AG04450 (cell line): ENCODE measurements around the gene APH1B. TPM values are rescaled to one million over a fixed set of nuclear protein-coding genes. Genes with fewer than 3 reads are reported as not detected.

Experiments used
- CTCF ChIA-PET: fragments of 300-600, 350-600 bp; formaldehyde crosslinking; extraction: SDS; loops from one replicate; lab custom pipeline; 2022; ENCODE audit warnings: antibody characterized with exemption, inconsistent platforms; lab: Charles Lee
- POLR2A ChIA-PET: fragments of 350-600 bp; formaldehyde crosslinking; extraction: SDS; loops from one replicate; lab custom pipeline; 2021; ENCODE audit warnings: antibody characterized with exemption, inconsistent platforms; lab: Yijun Ruan, JAX
- DNase-seq: peaks from one replicate; pipeline ENCODE4 v3.0.0-alpha.2; 2011; ENCODE audit warnings: low read depth, low spot score
- H3K27ac ChIP-seq: one replicate; pipeline ENCODE4 v1.5.1; 2012; ENCODE audit warnings: low read depth, low read length, control low read depth
- H3K27me3 ChIP-seq: one replicate; pipeline ENCODE4 v1.6.0; 2012; ENCODE audit warnings: low read length; ENCODE audit not compliant: control insufficient read depth, insufficient read depth
- H3K4me3 ChIP-seq: 2 replicates; pipeline ENCODE4 v1.5.1; 2011; ENCODE audit warnings: mild to moderate bottlenecking, low read depth, low read length, control low read depth
- H3K9me3 ChIP-seq: 2 replicates; pipeline ENCODE4 v1.5.1; 2012; ENCODE audit warnings: low read length; ENCODE audit not compliant: control insufficient read depth, insufficient read depth
- CTCF ChIP-seq: IDR thresholded peaks from 2 replicates; pipeline ENCODE4 v1.5.1; 2011; ENCODE audit warnings: low read depth, low read length, control low read depth, inconsistent platforms
- polyA plus RNA-seq: library from polyadenylated mRNA; depleted of rRNA; stranded (reverse); fragments of >200 nt; gene quantifications from 2 replicates; pipeline ENCODE4 v1.2.3, GENCODE V29; 2011

Gene APH1B
- polyA plus RNA-seq, 1 experiment: 17.9 TPM

DNA sequence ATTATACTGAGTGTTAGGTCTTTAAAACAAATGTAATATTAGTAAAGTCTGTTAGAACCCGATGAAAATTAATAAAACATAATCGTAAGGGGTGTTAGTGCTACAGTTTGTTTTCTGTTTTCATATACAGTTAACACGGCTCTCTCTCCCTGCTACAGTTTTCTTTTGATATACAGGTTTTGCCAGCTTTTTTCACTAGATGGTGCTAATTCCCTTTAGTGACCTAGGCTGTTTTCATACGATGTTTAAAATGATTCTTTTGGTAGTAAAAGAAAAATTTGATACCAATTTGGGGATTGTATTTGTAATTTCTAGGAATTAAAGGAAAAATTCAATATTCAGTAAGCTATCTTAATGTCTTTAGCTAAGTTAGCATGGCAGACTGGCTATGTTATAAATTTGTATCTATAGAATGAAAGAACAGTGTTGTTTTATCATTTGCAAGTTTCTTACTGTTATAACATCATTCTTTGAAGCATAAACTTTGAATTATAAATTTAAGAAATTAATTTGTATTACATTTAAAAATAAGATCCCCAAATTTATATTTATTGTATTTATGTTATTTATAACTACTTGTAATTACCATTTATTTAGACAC is 11.5 kb downstream of the APH1B start:
- H3K27me3 ChIP-seq: no peaks in the 10 kb centered on the region
- DNase-seq: no peak
- CTCF ChIA-PET: interaction anchor here (0.6 to 2.4 kb wide), 20 partner anchors 9 to 321 kb away, joined by 3 to 55 read pairs (median 4); partner anchors contain the start of gene FBXL22
- no peaks in the 10 kb centered on the region for H3K9me3 ChIP-seq
- TF ChIP-seq CTCF: peak; percentile 77
- H3K4me3 ChIP-seq: no peak overlapping the region
- H3K27ac ChIP-seq: no peak overlapping the region
- POLR2A ChIA-PET: no interaction called here

- H3K27me3 ChIP-seq: no peaks in the 10 kb centered on the region
Measured at GRCh38 chr15:63291507-63291906, 14.1 kb downstream of the APH1B start.

GRCh38 chr15:63292241-63292640 is 14.8 kb downstream of the APH1B start:
- no peaks in the 10 kb centered on the region for H3K9me3 ChIP-seq
- no peaks in the 10 kb centered on the region for H3K27me3 ChIP-seq
- CTCF ChIA-PET: interaction anchor here (0.6 to 3.2 kb wide), 4 partner anchors 110 to 496 kb away, joined by 3 to 40 read pairs (median 8); no protein-coding TSS in a partner anchor
- H3K27ac ChIP-seq: no peak overlapping the region
- no peak overlapping the region for H3K4me3 ChIP-seq
- TF ChIP-seq CTCF: no peak
- DNase-seq: no peak
- POLR2A ChIA-PET: no interaction called here

More at GRCh38 chr15:63291507-63291906, 14.1 kb downstream of the APH1B start:
- no peaks in the 10 kb centered on the region for H3K9me3 ChIP-seq
- H3K27ac ChIP-seq: peak overlapping the region; percentile 32
- DNase-seq: peak; percentile 37
- ChIA-PET POLR2A (interaction anchor here (0.5 to 0.6 kb wide), 2 partner anchors 12 to 776 kb away, joined by 3 read pairs; no protein-coding TSS in a partner anchor), CTCF (interaction anchor here (1.7 to 3.2 kb wide), 3 partner anchors 110 to 244 kb away, joined by 6 to 40 read pairs (median 9); no protein-coding TSS in a partner anchor)
- H3K4me3 ChIP-seq: no peak overlapping the region
- TF ChIP-seq CTCF: no peak

DNA sequence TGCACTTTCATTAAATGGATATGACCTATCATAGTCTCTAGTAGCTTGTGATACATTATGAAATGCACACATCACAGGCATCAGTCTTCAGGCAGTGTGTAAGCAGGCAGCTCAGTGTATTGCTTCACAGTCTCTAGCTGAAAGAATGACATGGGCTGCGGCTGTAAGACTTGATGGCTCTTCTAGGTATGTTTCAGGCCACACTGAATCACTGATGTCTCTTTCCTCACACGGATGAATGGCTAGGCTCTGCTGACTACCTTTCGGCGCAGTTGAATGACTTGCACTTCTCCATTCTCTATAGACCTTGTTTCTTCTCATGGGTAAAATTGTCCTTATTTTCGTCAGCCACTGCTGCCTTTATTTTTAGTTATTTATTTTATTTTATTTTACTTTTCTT is 15.4 kb downstream of the APH1B start:
- Histone ChIP-seq H3K27ac (no peak overlapping the region), H3K4me3 (no peak overlapping the region), H3K9me3 (no peaks in the 10 kb centered on the region), H3K27me3 (no peaks in the 10 kb centered on the region)
- POLR2A ChIA-PET: no interaction called here
- DNase-seq: no peak
- TF ChIP-seq CTCF: no peak
- CTCF ChIA-PET: interaction anchor here (0.6 to 3.2 kb wide), 2 partner anchors 109 to 495 kb away, joined by 3 to 40 read pairs; no protein-coding TSS in a partner anchor

DNA sequence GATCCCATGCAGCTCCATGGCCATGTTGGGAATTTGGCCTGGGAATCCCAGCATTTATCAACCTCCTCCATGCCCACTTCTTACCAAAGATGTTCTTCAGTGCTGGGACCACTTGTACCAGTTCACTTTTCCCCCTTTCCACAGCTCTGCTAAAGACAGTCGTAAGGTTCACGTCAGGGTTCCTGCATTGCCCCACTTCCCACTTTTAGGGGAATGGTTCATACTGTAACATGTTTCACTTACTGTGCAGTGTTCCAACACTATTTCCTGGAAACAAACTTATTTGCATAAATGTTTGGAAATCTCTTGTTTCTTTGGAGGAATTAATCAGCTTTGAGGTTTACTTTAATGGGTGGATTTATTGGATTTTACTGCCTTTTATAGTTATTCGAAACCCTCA is 17.0 kb downstream of the APH1B start:
- POLR2A ChIA-PET: no interaction called here
- H3K4me3 ChIP-seq: no peak overlapping the region
- no peak for TF ChIP-seq CTCF
- DNase-seq: no peak
- CTCF ChIA-PET: interaction anchor here (1.0 kb wide), 1 partner anchor 108 kb away, joined by 3 read pairs; no protein-coding TSS in a partner anchor
- H3K27ac ChIP-seq: no peak overlapping the region
- H3K9me3 ChIP-seq: no peaks in the 10 kb centered on the region
- H3K27me3 ChIP-seq: no peaks in the 10 kb centered on the region
